ENCODE data around the gene RGL1. TPM values are rescaled to one million over a fixed set of nuclear protein-coding genes. Genes with fewer than 3 reads are reported as not detected.

Gene RGL1
- total and polyA plus RNA-seq, 2 donors (not counting 3 experiments of a cell fraction or from before 2014, with no cell fraction given), result 19.8 to 35.3 TPM

DNA sequence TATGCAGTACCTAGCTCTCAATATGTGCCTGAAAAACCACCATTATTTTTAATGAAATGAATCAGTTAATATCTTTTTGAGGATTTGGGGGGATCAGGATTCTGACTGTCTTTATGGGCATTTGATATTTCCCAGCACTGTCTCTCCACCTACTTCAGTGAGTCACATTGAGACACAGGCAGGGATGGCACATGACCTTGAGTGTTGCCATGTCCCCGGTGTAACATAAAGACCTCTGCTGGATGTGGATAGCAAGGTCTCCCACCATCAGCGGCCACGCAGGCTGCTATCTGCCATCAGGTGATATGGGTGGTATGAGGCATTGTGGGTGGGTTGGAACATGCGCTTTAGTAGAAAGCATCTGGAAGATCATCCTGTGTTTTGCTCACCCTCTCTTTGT lies 103.2 kb downstream of the RGL1 start:
- Histone ChIP-seq H3K9me1 (replicated peaks; ENCODE audit: control insufficient read depth, extremely low read depth, insufficient read depth, low read length) (no peaks in the 10 kb centered on the region), H3K9me3 (replicated peaks; ENCODE audit: control insufficient read depth, insufficient read depth, low read length) (no peaks in the 10 kb centered on the region), H3K36me3 (ENCODE audit: control insufficient read depth in 2 of 2, extremely low read depth in 1 of 2, insufficient read depth in 2 of 2, low read length in 2 of 2) (peaks cover 23 to 28% of the 10 kb centered on the region in 2 experiments), H3K79me2 (ENCODE audit: control insufficient read depth, insufficient read depth, low read length) (no peaks in the 10 kb centered on the region), H3K9ac (replicated peaks; ENCODE audit: extremely low read depth, insufficient read depth, low read length) (no peak overlapping the region), H3K27ac (ENCODE audit: insufficient read depth, low read depth, low read length) (no peak overlapping the region), H3K4me3 (replicated peaks in 1 of 3; ENCODE audit: insufficient read depth in 1 of 3, low read depth in 1 of 3, low read length in 3 of 3) (no peak overlapping the region), H3K4me2 (ENCODE audit: insufficient read depth, low read length) (no peak overlapping the region), H4K20me1 (replicated peaks; ENCODE audit: control insufficient read depth, extremely low read depth, insufficient read depth, low read length) (no peaks in the 10 kb centered on the region), H3K4me1 (ENCODE audit: control insufficient read depth, extremely low read depth, insufficient read depth, low read length) (no peaks in the 10 kb centered on the region), H3K27me3 (ENCODE audit: control insufficient read depth in 2 of 2, insufficient read depth in 2 of 2, low read length in 2 of 2) (no peaks in the 10 kb centered on the region), H2AFZ (ENCODE audit: low read depth, low read length) (no peak overlapping the region)
- DNase-seq (ENCODE audit: low read depth, low spot score), result no peak
- no peak for FAIRE-seq
- TF ChIP-seq, protein P1, sequence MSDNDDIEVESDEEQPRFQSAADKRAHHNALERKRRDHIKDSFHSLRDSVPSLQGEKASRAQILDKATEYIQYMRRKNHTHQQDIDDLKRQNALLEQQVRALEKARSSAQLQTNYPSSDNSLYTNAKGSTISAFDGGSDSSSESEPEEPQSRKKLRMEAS (IDR thresholded peaks at IDR 0.05; ENCODE audit: insufficient read depth, insufficient read length), result no peak
- TF ChIP-seq POLR2AphosphoS5 (IDR thresholded peaks at IDR 0.05; ENCODE audit: insufficient read depth, low read depth, low read length) (no peak), GATA2 (IDR thresholded peaks at IDR 0.05; ENCODE audit: insufficient read depth, insufficient read length, low read depth, low read length) (no peak), EZH2 (IDR thresholded peaks at IDR 0.05; ENCODE audit: borderline replicate concordance, low read depth, low read length, severe bottlenecking) (no peak), JUN (IDR thresholded peaks at IDR 0.05; ENCODE audit: borderline replicate concordance, insufficient read depth, insufficient read length, low read depth) (no peak), POLR2A (IDR thresholded peaks at IDR 0.05; ENCODE audit: low read depth, low read length) (no peak), FOS (IDR thresholded peaks at IDR 0.05; ENCODE audit: borderline replicate concordance, insufficient read depth, low read length) (no peak), MYC (IDR thresholded peaks at IDR 0.05; ENCODE audit: low read depth, low read length) (no peak)
- TF ChIP-seq, protein P2, sequence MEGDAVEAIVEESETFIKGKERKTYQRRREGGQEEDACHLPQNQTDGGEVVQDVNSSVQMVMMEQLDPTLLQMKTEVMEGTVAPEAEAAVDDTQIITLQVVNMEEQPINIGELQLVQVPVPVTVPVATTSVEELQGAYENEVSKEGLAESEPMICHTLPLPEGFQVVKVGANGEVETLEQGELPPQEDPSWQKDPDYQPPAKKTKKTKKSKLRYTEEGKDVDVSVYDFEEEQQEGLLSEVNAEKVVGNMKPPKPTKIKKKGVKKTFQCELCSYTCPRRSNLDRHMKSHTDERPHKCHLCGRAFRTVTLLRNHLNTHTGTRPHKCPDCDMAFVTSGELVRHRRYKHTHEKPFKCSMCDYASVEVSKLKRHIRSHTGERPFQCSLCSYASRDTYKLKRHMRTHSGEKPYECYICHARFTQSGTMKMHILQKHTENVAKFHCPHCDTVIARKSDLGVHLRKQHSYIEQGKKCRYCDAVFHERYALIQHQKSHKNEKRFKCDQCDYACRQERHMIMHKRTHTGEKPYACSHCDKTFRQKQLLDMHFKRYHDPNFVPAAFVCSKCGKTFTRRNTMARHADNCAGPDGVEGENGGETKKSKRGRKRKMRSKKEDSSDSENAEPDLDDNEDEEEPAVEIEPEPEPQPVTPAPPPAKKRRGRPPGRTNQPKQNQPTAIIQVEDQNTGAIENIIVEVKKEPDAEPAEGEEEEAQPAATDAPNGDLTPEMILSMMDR (IDR thresholded peaks at IDR 0.05; ENCODE audit: extremely low read depth in 1 of 2, insufficient read depth in 1 of 2, low read depth in 1 of 2, low read length in 2 of 2), result no peak
- CTCF ChIA-PET, result interaction anchor here (1.0 to 1.1 kb wide), 2 partner anchors 8 to 253 kb away, joined by 3 to 6 read pairs; no protein-coding TSS in a partner anchor
- POLR2A ChIA-PET, result no interaction called here
- no TSS peak for BruUV-seq (replicated peaks)
- intact Hi-C loops (cut with micrococcal nuclease), result no loop called here
- dilution Hi-C loops (cut with MboI; ENCODE audit: extremely low pct_ligation_motif_present, low sequenced_read_pairs), result no loop called here

All from endothelial cell of umbilical vein (primary cell).